KBM-7 (cell line): ENCODE measurements around the gene C3orf33.
"Not testable (repeated sequence)": the region's sequence is repeated elsewhere in the genome, so short reads cannot be mapped to it uniquely, and the experiment has no call there.

Experiments
- DNase-seq: peaks from one replicate; pipeline ENCODE4 v3.0.0-alpha.2; 2015
- in situ Hi-C: fragments of 300-500 bp; cut with MboI; formaldehyde crosslinking; loops from 2 replicates; pipeline ENCODE4 v1.14.3; 2020; ENCODE audit warnings: low sequenced_read_pairs, low pct_unique_long_range_greater_than_20kb, mixed read lengths

C3orf33 gene

GRCh38 chr3:155805802-155806618, at the start of gene C3orf33:
Gene C3orf33, minus strand, starts transcription at chr3:155806278. Its CDS starts 26 bp downstream, at chr3:155806252.
- DNase-seq = peak; percentile 82
- in situ Hi-C loops = no loop called here

GRCh38 chr3:155854141-155854940, 48.3 kb upstream of the C3orf33 start, which contains the start of gene SLC33A1:
Gene SLC33A1, minus strand, starts transcription at chr3:155854427. Its CDS starts 430 bp downstream, at chr3:155853997.
- in situ Hi-C loops = loop anchor here (25.0 kb wide), 1 partner anchor 467 kb away; no protein-coding TSS in a partner anchor
- peak; percentile 100 for DNase-seq

- in situ Hi-C loops = loop anchor here (25.0 kb wide), 1 partner anchor 466 kb away; no protein-coding TSS in a partner anchor
- DNase-seq = peak; percentile 30
Observed at GRCh38 chr3:155853214-155854140, 47.4 kb upstream of the C3orf33 start.

GRCh38 chr3:155852341-155852740, 46.3 kb upstream of the C3orf33 start:
- in situ Hi-C loops = loop anchor here (25.0 kb wide), 1 partner anchor 465 kb away; no protein-coding TSS in a partner anchor
- no peak for DNase-seq

GRCh38 chr3:155849404-155849803, 43.3 kb upstream of the C3orf33 start:
- in situ Hi-C loops, DNase-seq: not testable (repeated sequence)

- DNase-seq = no peak
- in situ Hi-C loops = no loop called here
Observed at GRCh38 chr3:155847993-155848392, 41.9 kb upstream of the C3orf33 start.

GRCh38 chr3:155846119-155846518, 40.0 kb upstream of the C3orf33 start:
- no peak for DNase-seq
- in situ Hi-C loops = no loop called here

- DNase-seq = no peak
- in situ Hi-C loops = no loop called here
Observed at GRCh38 chr3:155843569-155843968, 37.5 kb upstream of the C3orf33 start.

GRCh38 chr3:155835341-155836071, 29.4 kb upstream of the C3orf33 start:
- in situ Hi-C loops = no loop called here
- DNase-seq = no peak

- in situ Hi-C loops, DNase-seq: not testable (repeated sequence)
Observed at GRCh38 chr3:155828490-155829098, 22.5 kb upstream of the C3orf33 start.

- DNase-seq = no peak
- in situ Hi-C loops = no loop called here
Observed at GRCh38 chr3:155815030-155815545, 9.0 kb upstream of the C3orf33 start.

GRCh38 chr3:155813224-155813623, 7.1 kb upstream of the C3orf33 start:
- in situ Hi-C loops, DNase-seq: not testable (repeated sequence)

- DNase-seq = no peak
- in situ Hi-C loops = no loop called here
Observed at GRCh38 chr3:155809181-155809580, 3.1 kb upstream of the C3orf33 start.

- no peak for DNase-seq
- in situ Hi-C loops = no loop called here
Observed at GRCh38 chr3:155807823-155808222, 1.7 kb upstream of the C3orf33 start.

- peak; percentile 58 for DNase-seq
- in situ Hi-C loops = no loop called here
Observed at GRCh38 chr3:155805204-155805801, 775 bp downstream of the C3orf33 start.

GRCh38 chr3:155804323-155804722, 1.8 kb downstream of the C3orf33 start:
- in situ Hi-C loops = no loop called here
- no peak for DNase-seq

- in situ Hi-C loops = no loop called here
- no peak for DNase-seq
Observed at GRCh38 chr3:155792532-155792931, 13.5 kb downstream of the C3orf33 start.
